ENCODE measurements around the gene SNRNP48.

SNRNP48 gene

GRCh38 chr6:7589949-7590917 lies at the start of gene SNRNP48:
Gene SNRNP48 (plus strand): TSS chr6:7590198. CDS start chr6:7590258, 60 bp downstream.
- DNase-seq, result peak; percentile 78

GRCh38 chr6:7540595-7540994 lies 49.4 kb upstream of the SNRNP48 start:
- no peak for DNase-seq

DNA sequence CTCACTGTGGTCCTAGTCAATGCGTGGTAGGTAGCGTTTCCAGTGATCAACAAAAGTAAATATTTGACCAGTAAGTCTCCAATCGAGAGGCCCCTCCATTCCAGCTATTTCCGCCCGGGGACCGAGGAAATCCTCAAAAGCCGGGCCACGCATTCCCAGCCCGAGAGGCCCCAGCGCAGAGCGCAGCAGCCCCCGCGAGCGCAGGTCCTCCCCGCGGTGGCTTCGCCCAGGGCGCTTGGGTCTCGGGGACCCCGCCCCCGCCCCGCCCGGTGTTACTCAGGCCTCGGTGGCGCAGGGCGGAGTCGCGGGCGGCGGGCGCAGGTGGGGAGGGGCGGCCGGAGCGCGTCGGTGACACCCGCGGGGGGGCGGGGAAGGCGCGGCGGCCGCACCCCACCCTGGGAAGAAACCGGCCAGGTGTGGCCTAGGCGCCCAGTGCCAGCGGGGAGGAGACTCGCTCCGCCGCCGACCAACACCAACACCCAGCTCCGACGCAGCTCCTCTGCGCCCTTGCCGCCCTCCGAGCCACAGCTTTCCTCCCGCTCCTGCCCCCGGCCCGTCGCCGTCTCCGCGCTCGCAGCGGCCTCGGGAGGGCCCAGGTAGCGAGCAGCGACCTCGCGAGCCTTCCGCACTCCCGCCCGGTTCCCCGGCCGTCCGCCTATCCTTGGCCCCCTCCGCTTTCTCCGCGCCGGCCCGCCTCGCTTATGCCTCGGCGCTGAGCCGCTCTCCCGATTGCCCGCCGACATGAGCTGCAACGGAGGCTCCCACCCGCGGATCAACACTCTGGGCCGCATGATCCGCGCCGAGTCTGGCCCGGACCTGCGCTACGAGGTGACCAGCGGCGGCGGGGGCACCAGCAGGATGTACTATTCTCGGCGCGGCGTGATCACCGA lies 48.6 kb upstream of the SNRNP48 start, which contains the start of gene DSP:
DSP (plus strand) TSS at position 497 of the 890 bp plus-strand sequence; CDS start at position 742, 245 bp downstream.
- DNase-seq, result no peak

GRCh38 chr6:7542065-7542873 lies 47.7 kb upstream of the SNRNP48 start:
- DNase-seq, result no peak

DNA sequence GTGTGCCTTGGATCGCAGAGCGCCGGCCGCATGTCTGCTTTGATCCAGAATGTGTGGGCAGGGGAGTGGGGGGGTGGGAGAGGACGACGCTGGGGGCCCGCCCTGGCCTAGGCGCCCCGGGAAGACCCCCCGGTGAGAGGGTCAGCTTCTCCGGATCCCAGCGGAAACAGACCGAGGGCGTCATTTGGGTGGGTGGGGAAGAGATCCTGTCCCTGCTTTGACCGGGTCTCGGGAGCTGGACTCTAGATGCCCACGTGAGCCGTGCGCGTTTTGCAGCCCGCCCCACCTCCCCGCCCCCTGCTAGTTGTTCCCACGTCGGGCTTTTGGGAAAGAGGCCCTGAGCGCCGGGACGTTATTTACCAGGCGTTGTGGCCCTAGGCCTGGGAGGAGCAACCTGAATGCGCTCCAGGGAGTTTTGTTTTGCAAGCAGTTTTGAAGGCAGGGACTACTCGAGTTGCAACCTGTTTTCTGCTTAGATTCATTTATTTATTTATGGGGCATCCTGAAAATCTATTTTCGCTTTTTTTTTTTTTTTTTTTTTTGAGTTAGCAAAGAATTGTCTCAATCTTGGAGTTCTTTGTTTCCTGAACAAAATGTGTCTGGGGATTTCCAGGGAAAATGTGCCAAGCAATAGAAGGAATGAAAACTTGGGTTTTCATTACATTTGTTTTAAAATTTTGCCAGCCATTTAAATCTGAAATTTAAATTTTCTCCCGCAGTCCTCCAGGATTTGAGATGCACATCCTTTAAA lies 46.9 kb upstream of the SNRNP48 start:
- DNase-seq, result no peak

DNA sequence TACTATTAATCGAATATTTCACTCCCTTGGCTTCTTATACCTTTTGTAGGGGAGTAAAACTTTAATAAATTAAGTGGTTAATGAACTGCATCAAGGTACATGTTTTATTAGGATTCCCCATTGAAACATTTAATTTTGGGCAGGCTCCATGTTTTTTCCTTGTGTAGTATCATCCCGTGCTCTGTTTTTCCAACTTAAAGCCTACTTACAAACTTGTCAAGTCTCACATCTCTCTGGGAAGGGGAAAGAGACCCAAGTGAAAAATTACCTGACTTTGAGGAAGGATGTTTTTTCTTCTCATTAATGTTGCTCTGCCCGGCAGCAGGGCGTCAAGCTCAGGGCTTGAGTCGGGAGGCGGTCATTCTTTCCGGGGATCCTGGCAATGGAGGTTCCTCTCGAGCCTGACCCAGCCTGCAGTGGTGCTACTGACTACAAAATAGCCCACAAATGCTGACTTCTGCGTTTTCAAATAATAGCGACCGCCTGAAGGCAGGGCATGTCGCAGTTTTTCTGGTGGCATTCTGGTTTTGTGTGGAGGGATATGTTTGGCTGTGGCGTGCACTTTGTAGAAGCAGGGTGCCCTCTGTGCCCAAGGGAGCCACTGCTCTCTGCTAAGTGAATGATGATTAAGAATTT lies 46.1 kb upstream of the SNRNP48 start:
- no peak for DNase-seq

GRCh38 chr6:7544597-7544996 lies 45.4 kb upstream of the SNRNP48 start:
- no peak for DNase-seq

DNA sequence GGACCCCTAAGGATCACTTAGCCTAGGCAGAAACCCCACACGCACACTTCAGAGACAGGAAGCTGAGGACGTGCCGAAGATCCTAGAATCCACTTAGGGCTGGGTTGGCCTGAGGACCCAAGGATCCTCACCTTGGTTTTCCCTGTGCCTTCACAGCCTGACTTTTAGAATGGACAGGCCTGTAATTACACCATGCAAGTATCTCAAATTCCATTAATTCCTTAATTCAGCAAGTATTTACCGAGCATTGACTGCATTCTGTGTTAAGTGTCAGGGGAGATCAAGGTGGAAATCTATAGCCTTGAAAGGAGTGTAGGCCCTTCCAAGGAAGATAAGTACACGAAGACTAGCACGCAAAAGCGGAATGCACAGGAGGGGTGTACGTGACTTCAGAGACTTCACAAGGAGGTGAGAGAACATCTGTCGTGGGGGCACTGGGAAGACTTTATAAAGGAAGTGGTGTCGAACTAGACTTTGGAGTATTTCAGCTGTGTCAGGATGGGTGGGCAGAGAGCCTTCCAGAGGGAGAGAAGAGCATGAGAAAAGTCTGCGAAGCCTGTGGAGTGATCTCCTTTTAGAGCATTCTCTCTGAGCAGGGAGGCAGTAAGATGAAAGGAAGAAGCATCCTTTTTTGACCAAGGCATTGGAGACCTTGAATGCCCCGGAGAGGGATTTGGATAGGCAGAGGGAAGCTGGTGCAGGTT lies 44.5 kb upstream of the SNRNP48 start:
- DNase-seq, result no peak

DNA sequence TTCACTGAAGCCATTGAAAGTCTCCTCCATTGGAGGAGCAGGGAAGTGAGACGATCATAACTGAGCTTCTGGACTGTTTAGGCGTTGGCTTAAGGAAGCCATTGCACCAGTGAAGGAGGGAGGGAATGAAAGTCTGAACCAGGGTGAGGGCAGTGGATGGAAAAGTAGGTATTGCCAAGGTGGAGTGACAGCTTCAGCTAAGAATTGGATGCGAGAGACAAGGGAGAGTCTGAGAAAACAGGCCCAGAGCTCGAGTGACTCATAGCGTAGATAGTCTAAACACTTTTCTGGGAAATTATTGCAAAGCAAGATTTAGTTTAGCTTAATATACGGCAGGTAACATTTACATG lies 44.0 kb upstream of the SNRNP48 start:
- DNase-seq, result no peak

GRCh38 chr6:7546383-7546782 lies 43.6 kb upstream of the SNRNP48 start:
- no peak for DNase-seq

DNA sequence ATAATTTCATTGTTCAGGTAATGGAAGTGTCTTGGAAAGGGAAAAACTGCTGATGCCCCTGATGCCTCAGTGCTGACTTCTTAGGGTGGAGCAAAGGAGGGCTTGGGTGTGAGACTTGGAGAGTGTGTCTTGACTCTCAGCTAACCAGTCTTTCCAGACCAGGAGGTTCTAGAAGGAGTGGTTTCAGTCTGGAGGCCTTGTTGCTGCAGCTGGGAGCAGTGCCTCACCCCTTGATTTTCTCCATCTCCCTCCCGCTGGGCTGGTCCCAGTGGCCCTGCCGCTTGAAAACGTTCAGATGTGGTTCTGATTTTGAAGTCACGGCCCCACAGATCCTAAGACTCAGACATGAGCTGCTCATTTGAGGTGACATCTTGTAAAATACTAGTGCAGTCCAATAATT lies 43.1 kb upstream of the SNRNP48 start:
- DNase-seq, result no peak

GRCh38 chr6:7547315-7547714 lies 42.7 kb upstream of the SNRNP48 start:
- no peak for DNase-seq

DNA sequence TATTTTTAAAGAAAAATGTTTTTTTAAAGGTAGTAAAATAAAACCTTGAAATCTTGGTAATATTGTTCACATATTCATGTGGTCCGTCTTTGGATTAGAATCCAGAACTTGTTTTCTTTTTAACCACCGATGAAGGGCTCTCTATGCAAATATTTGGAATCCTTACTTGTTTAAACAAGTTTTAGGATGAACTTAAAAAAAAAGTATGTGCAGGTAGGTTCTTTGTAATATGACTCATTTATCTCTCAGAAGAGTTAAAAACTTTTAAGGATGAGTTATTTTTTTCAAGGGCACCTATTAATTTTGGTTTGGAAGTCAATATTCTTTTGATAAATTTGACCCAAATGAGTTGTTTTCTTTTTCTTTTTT lies 39.6 kb upstream of the SNRNP48 start:
- DNase-seq, result no peak

GRCh38 chr6:7554533-7555275 lies 35.3 kb upstream of the SNRNP48 start:
- no peak for DNase-seq

DNA sequence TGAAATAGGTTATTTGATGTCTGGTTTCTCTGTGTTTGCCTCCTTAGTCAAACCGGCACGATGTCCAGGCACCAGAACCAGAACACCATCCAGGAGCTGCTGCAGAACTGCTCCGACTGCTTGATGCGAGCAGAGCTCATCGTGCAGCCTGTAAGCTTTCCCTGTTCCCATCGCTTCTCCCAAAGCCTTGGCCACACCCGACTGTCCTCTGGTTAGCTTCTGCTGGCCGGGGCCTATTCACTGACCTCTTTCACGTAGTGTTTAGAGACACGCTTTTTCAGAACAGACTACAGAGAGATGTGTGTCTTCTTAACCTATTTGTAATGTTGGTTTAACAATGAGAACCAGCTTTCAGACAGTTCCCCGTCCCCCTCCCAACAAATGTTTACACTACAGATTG lies 34.3 kb upstream of the SNRNP48 start:
- no peak for DNase-seq

DNA sequence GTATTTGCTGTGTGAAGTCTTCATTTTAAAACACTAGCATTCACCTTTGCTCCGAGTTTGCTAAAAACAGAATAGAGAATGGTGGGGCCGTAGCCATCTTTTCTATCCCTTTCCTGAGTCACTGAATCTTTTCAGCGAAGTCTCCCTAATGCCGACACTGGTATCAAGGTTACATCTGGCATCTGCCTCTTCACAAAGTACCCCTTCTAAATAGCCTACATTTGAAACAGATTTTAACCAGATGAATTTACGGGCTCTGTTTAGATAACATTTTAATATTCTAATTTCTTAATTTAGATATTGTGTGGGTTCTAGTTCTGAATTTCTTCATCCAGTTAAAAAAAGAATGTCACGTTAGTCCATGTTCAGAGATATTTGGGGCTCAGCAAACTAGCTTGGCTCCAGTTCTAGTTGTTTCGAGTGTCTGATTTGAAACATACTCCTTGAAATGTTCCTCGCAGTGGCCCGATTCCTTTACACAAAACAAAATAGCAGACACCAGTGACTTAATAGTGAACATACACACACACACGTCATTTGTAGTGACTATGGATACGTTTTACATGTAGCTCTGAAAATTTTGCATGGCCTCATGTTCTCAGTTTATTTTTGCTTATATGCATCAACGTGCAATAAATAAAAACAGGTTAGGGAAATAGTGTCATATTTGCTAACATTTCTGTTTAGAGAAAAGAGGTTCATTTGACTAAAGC lies 33.4 kb upstream of the SNRNP48 start:
- DNase-seq, result no peak

DNA sequence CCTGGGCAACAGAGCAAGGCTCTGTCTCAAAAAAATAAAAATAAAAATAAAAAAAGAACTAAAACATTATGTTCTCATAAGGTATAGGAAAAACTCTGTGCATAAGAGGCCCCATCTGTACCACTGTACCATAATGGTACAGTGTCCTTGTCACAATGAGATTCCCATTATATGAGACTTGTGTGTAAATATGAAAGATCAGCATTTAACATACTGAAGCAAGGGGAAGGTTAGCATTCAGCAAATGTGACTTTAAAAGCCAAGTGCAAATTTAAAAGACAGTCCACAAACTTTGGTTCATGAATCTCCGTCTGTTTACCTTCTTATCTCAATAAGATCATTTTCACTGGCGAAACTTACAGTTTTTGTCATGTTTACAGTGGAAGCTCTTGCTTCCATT lies 32.3 kb upstream of the SNRNP48 start:
- DNase-seq, result no peak

DNA sequence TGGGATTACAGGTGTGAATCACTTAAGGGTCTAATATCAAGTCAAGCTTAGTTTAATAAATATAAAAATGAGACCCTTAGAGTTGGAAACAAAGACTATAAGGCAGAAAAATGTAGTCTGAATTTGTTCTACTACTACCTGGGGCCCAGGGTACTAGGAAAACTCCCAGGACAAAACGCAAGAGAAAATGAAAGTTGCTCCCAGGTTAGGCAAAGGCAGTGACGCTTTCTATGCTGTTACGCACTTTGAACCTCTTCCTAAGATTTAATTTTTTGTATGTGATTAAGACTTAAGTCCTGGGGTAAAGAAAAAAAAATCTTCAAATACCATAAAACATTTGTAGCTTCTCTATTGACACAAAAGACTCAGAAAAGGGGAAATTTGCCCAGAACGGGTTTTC lies 31.2 kb upstream of the SNRNP48 start:
- DNase-seq, result no peak

GRCh38 chr6:7559196-7559595 lies 30.8 kb upstream of the SNRNP48 start:
- no peak for DNase-seq
